ENCODE results near the gene SIRPD.

SIRPD gene

GRCh38 chr20:1494436-1494835, 63.1 kb downstream of the SIRPD start:
- no peak for DNase-seq (ENCODE audit: low spot score)

GRCh38 chr20:1493536-1493935, 64.0 kb downstream of the SIRPD start:
- DNase-seq (ENCODE audit: low spot score) = no peak

GRCh38 chr20:1491860-1492642, 65.5 kb downstream of the SIRPD start:
- DNase-seq (ENCODE audit: low spot score) = no peak

GRCh38 chr20:1491281-1491840, 66.1 kb downstream of the SIRPD start, which contains the start of gene SIRPB2:
Gene SIRPB2, minus strand, starts transcription at chr20:1491420. Its CDS starts 61 bp downstream, at chr20:1491359.
- no peak for DNase-seq (ENCODE audit: low spot score)

GRCh38 chr20:1490643-1491195, 66.8 kb downstream of the SIRPD start:
- no peak for DNase-seq (ENCODE audit: low spot score)

- no peak for DNase-seq (ENCODE audit: low spot score)
These were observed 67.6 kb downstream of the SIRPD start for GRCh38 chr20:1489764-1490436.

- DNase-seq (ENCODE audit: low spot score) = no peak
These were observed 68.2 kb downstream of the SIRPD start for GRCh38 chr20:1489325-1489724.

- no peak for DNase-seq (ENCODE audit: low spot score)
These were observed 70.9 kb downstream of the SIRPD start for GRCh38 chr20:1486566-1486965.

- no peak for DNase-seq (ENCODE audit: low spot score)
These were observed 72.9 kb downstream of the SIRPD start for GRCh38 chr20:1484438-1485116.

Measured in RKO (cell line).